Measurements from ENCODE around the gene EPB41.

- no peak for TF ChIP-seq MAX (IDR thresholded peaks at IDR 0.05)
- TF ChIP-seq CTCF (IDR thresholded peaks at IDR 0.05; ENCODE audit: low read depth, low read length, missing input control): no peak
- TF ChIP-seq SP1 (IDR thresholded peaks at IDR 0.05): no peak
- no peak for TF ChIP-seq FOXA1 (IDR thresholded peaks at IDR 0.05)
- no peak for TF ChIP-seq RXRA (IDR thresholded peaks at IDR 0.05)
- TF ChIP-seq RAD21 (IDR thresholded peaks at IDR 0.05): no peak
These were observed 18.9 kb downstream of the EPB41 start for GRCh38 chr1:28933277-28933676.

All from liver (tissue), 3 donors.